ENCODE data around the gene CDKN2AIP. TPM values are rescaled to one million over a fixed set of nuclear protein-coding genes. Genes with fewer than 3 reads are reported as not detected.

Gene CDKN2AIP
- total and polyA plus RNA-seq, 8 donors, result 11.0 to 44.3 (median 22.3) TPM

DNA sequence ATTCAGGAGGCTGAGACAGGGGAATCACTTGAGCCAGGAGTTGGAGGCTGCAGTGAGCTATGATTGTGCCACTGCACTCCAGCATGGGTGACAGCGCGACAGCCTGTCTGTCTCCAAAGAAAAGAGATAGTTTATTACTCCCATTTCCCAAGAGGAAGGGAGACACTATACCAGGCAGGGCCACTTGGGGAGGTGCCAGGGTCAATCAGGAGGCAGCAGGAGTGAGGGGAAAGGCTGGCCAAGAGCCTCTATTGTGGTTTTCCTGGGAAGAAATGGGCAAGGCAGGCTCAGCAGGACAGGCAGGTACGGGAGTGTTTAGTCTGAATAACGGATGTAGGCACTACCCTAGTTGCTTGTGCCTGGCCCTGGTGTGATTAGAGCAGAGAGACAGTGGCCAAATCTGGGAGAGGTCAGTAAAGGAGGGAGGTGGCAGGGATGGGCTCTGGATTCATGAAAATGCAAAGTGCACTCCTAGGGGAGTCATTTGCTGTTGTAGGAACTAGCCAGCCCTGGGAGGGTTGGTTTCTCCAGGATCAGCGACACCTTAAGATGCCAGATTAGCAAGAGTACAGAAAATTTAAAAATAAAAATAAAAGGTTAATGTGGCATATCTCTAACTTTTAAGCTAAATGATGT is 20.2 kb upstream of the CDKN2AIP start:
- Histone ChIP-seq H3K36me3 (no peaks in the 10 kb centered on the region), H3K4me1 (no peaks in the 10 kb centered on the region), H3K27ac (no peak overlapping the region), H3K27me3 (no peaks in the 10 kb centered on the region), H3K9me3 (no peaks in the 10 kb centered on the region), H3K4me3 (no peak overlapping the region)
- TF ChIP-seq POLR2A (IDR thresholded peaks at IDR 0.05) (no peak), POLR2AphosphoS5 (IDR thresholded peaks at IDR 0.05) (no peak), EP300 (IDR thresholded peaks at IDR 0.05) (no peak)
- TF ChIP-seq, protein P1, sequence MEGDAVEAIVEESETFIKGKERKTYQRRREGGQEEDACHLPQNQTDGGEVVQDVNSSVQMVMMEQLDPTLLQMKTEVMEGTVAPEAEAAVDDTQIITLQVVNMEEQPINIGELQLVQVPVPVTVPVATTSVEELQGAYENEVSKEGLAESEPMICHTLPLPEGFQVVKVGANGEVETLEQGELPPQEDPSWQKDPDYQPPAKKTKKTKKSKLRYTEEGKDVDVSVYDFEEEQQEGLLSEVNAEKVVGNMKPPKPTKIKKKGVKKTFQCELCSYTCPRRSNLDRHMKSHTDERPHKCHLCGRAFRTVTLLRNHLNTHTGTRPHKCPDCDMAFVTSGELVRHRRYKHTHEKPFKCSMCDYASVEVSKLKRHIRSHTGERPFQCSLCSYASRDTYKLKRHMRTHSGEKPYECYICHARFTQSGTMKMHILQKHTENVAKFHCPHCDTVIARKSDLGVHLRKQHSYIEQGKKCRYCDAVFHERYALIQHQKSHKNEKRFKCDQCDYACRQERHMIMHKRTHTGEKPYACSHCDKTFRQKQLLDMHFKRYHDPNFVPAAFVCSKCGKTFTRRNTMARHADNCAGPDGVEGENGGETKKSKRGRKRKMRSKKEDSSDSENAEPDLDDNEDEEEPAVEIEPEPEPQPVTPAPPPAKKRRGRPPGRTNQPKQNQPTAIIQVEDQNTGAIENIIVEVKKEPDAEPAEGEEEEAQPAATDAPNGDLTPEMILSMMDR (IDR thresholded peaks at IDR 0.05), result no peak
- 62 to 76% (median 70%) methylated on average over 5 of the region's 5 CpGs for WGBS, 5 donors
- intact Hi-C loops (cut with DNase I; ENCODE audit: low total_unique reads), result no loop called here
- peak in 1 of 2 donors; percentile 2 for DNase-seq

DNA sequence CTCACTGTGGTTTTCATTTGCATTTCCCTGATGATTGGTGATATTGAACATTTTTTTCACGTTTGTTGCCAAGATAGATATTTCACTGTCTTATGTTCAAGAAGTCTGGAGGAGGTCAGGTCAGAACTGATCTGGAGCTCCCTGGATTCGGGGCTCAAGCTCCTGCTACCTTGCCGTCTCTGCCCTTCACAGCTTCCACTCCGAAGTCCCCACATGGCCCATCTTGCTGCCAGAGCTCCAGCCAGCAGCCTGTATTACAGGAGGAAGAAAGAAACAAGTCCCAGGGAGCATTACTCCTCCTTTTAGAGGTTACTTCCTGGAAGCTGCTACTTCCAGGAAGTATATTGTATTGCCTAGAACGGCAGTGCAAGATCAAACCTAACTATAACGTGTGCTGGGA is 17.9 kb upstream of the CDKN2AIP start:
- Histone ChIP-seq H3K27me3 (no peaks in the 10 kb centered on the region), H3K4me3 (no peak overlapping the region), H3K36me3 (no peaks in the 10 kb centered on the region), H3K27ac (no peak overlapping the region), H3K4me1 (peaks cover 0 to 18% (median 8%) of the 10 kb centered on the region in 4 donors), H3K9me3 (no peaks in the 10 kb centered on the region)
- intact Hi-C loops (cut with DNase I; ENCODE audit: low total_unique reads), result no loop called here
- no peak for DNase-seq
- 64 to 76% (median 69%) methylated on average over 6 of the region's 6 CpGs for WGBS, 5 donors
- TF ChIP-seq POLR2AphosphoS5 (IDR thresholded peaks at IDR 0.05) (no peak), POLR2A (IDR thresholded peaks at IDR 0.05) (no peak), EP300 (IDR thresholded peaks at IDR 0.05) (no peak)
- TF ChIP-seq, protein P1 (IDR thresholded peaks at IDR 0.05), result no peak

DNA sequence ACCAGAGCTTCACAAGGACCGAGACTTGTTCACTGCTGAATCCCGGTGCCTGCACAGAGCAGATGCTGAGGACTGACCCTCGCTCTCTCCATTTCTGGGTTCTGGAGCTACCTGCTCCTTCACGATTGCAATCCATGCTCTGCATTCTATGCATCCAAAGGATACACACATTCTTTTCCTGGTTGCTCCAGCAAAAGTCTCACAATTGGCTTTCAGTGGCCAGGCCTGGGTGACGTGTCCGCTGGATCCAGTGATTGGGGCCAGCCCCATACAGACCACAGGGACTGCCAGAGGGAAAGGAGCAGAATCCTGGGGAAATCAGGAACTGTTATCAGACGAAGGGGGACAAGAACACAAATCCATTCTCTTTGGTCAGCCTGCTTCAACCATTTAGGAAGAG is 14.9 kb upstream of the CDKN2AIP start:
- TF ChIP-seq, protein P1 (IDR thresholded peaks at IDR 0.05), result no peak
- TF ChIP-seq POLR2AphosphoS5 (IDR thresholded peaks at IDR 0.05), result no peak
- no peak for TF ChIP-seq EP300 (IDR thresholded peaks at IDR 0.05)
- TF ChIP-seq POLR2A (IDR thresholded peaks at IDR 0.05), result no peak
- no peaks in the 10 kb centered on the region for H3K27me3 ChIP-seq
- H3K36me3 ChIP-seq, result no peaks in the 10 kb centered on the region
- H3K27ac ChIP-seq, result no peak overlapping the region
- intact Hi-C loops (cut with DNase I; ENCODE audit: low total_unique reads), result no loop called here
- peaks cover 0 to 19% (median 8%) of the 10 kb centered on the region in 4 donors for H3K4me1 ChIP-seq
- no peak for DNase-seq
- H3K4me3 ChIP-seq, result no peak overlapping the region
- no peaks in the 10 kb centered on the region for H3K9me3 ChIP-seq
- WGBS, 5 donors, result 83 to 92% (median 90%) methylated on average over 7 of the region's 7 CpGs

DNA sequence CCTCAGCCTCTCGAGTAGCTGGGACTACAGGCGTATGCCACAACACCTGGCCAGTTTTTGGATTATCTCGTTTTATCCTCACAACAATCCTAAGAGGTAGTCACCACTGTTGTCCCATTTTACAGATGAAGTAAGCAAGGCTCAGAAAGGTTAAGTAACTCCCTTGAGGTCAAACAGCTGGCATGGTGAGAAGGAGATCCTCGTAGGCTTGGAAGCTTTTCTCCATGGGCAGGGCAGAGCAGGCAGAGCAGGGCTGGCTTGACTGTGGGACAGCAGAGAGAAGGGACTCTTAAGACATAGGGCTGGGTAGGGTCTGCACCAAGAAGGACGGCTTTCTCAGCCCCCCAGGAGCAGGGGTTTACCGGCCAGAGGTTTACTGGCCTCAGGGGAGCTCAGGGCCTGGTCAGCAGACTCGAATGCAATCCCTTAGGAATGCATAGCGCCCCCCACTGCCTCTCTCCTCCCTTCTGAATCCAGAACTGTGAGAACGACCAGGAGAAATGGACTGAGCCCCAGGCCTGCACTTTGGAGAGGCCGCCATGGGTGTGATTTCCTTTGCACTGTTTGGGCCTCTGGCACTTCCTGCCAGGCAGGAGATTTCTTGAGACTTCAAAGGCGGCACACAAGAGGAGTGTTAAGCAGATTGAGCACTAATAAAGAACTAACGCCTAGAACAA is 14.0 kb upstream of the CDKN2AIP start:
- TF ChIP-seq, protein P1 (IDR thresholded peaks at IDR 0.05), result no peak
- TF ChIP-seq POLR2AphosphoS5 (IDR thresholded peaks at IDR 0.05) (peak in 1 of 3 donors; percentile 15), POLR2A (IDR thresholded peaks at IDR 0.05) (no peak), EP300 (IDR thresholded peaks at IDR 0.05) (no peak)
- 52 to 57% (median 56%) methylated on average over 12 of the region's 12 CpGs for whole genome bisulfite sequencing, 5 donors
- H3K27me3 ChIP-seq, result no peaks in the 10 kb centered on the region
- peak overlapping the region in 3 of 5 donors; percentile 16 to 63 (median 26) for H3K27ac ChIP-seq
- no peak overlapping the region for H3K4me3 ChIP-seq
- intact Hi-C loops (cut with DNase I; ENCODE audit: low total_unique reads), result no loop called here
- H3K9me3 ChIP-seq, result no peaks in the 10 kb centered on the region
- H3K36me3 ChIP-seq, result no peaks in the 10 kb centered on the region
- DNase-seq, result peak in 1 of 2 donors; percentile 71
- peaks cover 0 to 19% (median 8%) of the 10 kb centered on the region in 4 donors for H3K4me1 ChIP-seq

Data from stomach (tissue), 9 donors.